Fibroblast of villous mesenchyme (primary cell): ENCODE data around the gene AMTN. TPM values are rescaled to one million over a fixed set of nuclear protein-coding genes. Genes with fewer than 3 reads are reported as not detected.
A peak's percentile ranks its signal among the peaks of the same experiment; 100 is the strongest.
"Not testable (repeated sequence)": the region's sequence is repeated elsewhere in the genome, so short reads cannot be mapped to it uniquely, and the experiment has no call there.

Experiments used
- DNase-seq: peaks from one replicate; pipeline ENCODE4 v3.0.0-alpha.2; 2010; ENCODE audit warnings: low read depth
- H3K4me3 ChIP-seq: 2 replicates; pipeline ENCODE4 v1.5.1; 2011; ENCODE audit warnings: low read depth, mild to moderate bottlenecking, low read length
- CTCF ChIP-seq: IDR thresholded peaks from 2 replicates; pipeline ENCODE4 v1.5.1; 2012; ENCODE audit warnings: low read depth, mild to moderate bottlenecking, low read length; ENCODE audit not compliant: insufficient read depth
- total RNA-seq: library from RNA; depleted of rRNA; stranded (reverse); fragments of >200 nt; gene quantifications from 2 replicates; pipeline ENCODE4 v1.2.3, GENCODE V29; 2012

Gene AMTN
- total RNA-seq: not detected in 2 replicates

- H3K4me3 ChIP-seq: no peak within 1 kb of the TSS
- no peak for DNase-seq
- no peak for TF ChIP-seq CTCF
Observed at GRCh38 chr4:70518269-70518668, at the start of gene AMTN. TSS of gene AMTN (plus strand) at chr4:70518569. CDS start at chr4:70518778, 209 bp downstream.

GRCh38 chr4:70471897-70472296, 46.5 kb upstream of the AMTN start, which contains the start of gene MUC7:
TSS of gene MUC7 (plus strand) at chr4:70472197. CDS start at chr4:70474022, 1,825 bp downstream.
- no peak for DNase-seq
- H3K4me3 ChIP-seq: no peak within 1 kb of the TSS
- TF ChIP-seq CTCF: no peak

DNA sequence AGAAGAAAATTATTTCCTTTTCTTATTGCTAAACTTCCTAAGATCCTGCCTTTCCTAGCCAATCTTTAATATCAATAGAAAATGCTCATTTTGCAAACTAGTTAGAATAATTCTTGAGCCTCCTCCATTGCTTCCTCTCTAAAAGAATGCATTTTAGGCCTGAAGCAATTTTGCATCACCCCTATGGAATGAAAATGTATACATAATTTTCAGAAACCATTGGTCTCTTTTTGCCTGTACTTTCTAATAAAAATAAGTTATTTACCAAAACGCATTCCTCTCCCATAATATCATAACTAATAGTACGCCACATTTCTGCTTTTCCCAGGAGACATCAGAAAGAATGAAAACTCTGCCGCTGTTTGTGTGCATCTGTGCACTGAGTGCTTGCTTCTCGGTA, 44.7 kb upstream of the AMTN start:
- DNase-seq: peak; percentile 51
- H3K4me3 ChIP-seq: no peak overlapping the region
- TF ChIP-seq CTCF: no peak

DNA sequence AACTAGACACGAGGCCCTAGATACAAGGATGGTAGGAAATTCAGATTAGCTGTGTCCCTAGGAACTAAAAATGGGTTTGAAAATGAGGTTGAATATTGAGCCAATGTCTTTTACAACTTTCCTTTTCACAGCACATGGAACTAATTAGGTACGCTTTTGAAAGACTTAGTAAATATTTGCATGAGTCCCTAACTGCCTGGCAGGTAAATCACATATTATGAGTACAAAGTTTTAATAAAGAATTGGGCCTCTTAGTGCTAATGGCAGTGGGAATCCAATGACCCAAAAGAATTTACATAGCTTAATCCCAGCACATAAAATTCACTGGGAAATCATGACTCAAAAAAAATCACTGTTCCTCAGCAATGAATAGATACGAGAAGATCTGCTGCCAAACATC, 29.6 kb upstream of the AMTN start:
- DNase-seq: no peak
- H3K4me3 ChIP-seq: no peak overlapping the region
- TF ChIP-seq CTCF: no peak

DNA sequence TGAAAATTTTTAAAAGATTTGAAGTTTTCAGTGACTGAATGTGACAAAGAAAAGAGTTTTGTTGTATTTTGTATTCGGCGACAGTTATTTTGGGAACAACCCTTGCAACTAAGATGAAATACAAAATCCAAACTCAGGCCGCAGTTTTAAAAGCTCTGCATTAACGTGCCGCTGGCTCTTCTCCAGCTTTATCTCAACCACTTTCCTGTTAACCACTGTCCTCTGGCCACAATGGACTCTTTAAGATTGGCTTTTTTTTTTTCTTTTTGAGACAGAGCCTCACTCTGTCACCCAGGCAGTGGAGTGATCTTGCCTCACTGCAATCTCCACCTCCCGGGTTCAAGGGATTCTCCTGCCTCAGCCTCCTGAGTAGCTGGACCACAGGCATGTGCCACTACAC, 22.1 kb upstream of the AMTN start:
- TF ChIP-seq CTCF: no peak
- DNase-seq: no peak
- H3K4me3 ChIP-seq: no peak overlapping the region

GRCh38 chr4:70501838-70502237, 16.5 kb upstream of the AMTN start:
- peak; percentile 5 for DNase-seq
- not testable (repeated sequence) for H3K4me3 ChIP-seq

DNA sequence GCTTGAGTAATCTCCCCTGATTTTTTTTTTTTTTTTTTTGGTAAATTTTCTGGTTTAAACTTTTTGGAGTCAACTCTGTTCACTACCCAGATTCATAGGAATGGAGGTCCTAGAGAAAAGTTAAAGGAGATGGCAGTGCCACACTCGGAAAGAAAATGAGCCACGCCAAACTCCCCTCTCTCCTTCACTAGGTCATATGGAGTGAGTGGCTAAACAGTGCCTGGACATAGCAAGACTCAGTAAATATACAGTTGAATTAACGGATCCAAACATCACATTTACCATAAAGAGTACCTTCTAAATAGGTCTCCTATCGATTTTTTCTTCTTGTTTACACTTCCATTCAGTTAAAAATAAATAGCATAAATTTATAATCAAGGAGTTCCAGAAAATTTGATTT, 13.6 kb upstream of the AMTN start:
- no peak for TF ChIP-seq CTCF
- H3K4me3 ChIP-seq: no peak overlapping the region
- DNase-seq: no peak
